ENCODE results near the gene KLF3.

KLF3 gene

GRCh38 chr4:38704622-38705154, 40.7 kb downstream of the KLF3 start:
- no peak for DNase-seq

- no peak for DNase-seq
Measured at GRCh38 chr4:38706301-38706700, 42.3 kb downstream of the KLF3 start.

- no peak for DNase-seq
Measured at GRCh38 chr4:38710053-38710452, 46.1 kb downstream of the KLF3 start.

GRCh38 chr4:38711066-38711465, 47.1 kb downstream of the KLF3 start:
- DNase-seq: no peak

GRCh38 chr4:38715050-38715449, 51.1 kb downstream of the KLF3 start:
- no peak for DNase-seq

- DNase-seq: peak in 1 of 2 experiments; percentile 18
Measured at GRCh38 chr4:38716256-38716655, 52.3 kb downstream of the KLF3 start.

GRCh38 chr4:38717604-38718003, 53.6 kb downstream of the KLF3 start:
- DNase-seq: no peak

- no peak for DNase-seq
Measured at GRCh38 chr4:38723114-38723513, 59.1 kb downstream of the KLF3 start.

- no peak for DNase-seq
Measured at GRCh38 chr4:38723726-38724474, 59.9 kb downstream of the KLF3 start.

GRCh38 chr4:38724475-38724808, 60.4 kb downstream of the KLF3 start:
- DNase-seq: no peak

GRCh38 chr4:38728631-38729141, 64.7 kb downstream of the KLF3 start:
- peak; percentile 26 to 65 for DNase-seq

GRCh38 chr4:38730493-38730829, 66.5 kb downstream of the KLF3 start:
- DNase-seq: no peak

GRCh38 chr4:38730830-38731646, 67.0 kb downstream of the KLF3 start:
- DNase-seq: peak in 1 of 2 experiments; percentile 64

GRCh38 chr4:38733663-38734062, 69.7 kb downstream of the KLF3 start:
- DNase-seq: no peak

GRCh38 chr4:38734446-38734845, 70.4 kb downstream of the KLF3 start:
- DNase-seq: no peak

- no peak for DNase-seq
Measured at GRCh38 chr4:38734911-38735310, 70.9 kb downstream of the KLF3 start.

- DNase-seq: no peak
Measured at GRCh38 chr4:38735870-38736269, 71.9 kb downstream of the KLF3 start.

GRCh38 chr4:38738940-38739803, 75.2 kb downstream of the KLF3 start:
- DNase-seq: no peak

- peak; percentile 28 to 86 for DNase-seq
Measured at GRCh38 chr4:38740303-38740702, 76.3 kb downstream of the KLF3 start.

- DNase-seq: peak; percentile 83 to 87
Measured at GRCh38 chr4:38743866-38744265, 79.9 kb downstream of the KLF3 start.

- DNase-seq: no peak
Measured at GRCh38 chr4:38745881-38746280, 81.9 kb downstream of the KLF3 start.

- DNase-seq: no peak
Measured at GRCh38 chr4:38747629-38748028, 83.6 kb downstream of the KLF3 start.

- no peak for DNase-seq
Measured at GRCh38 chr4:38749336-38749735, 85.3 kb downstream of the KLF3 start.

Data from NCI-H524 (cell line).